KMS-11 (cell line): Measurements from ENCODE around the gene CDC25A.

Experiments
- H2AFZ ChIP-seq: fragments of 200-600 bp; sonication (generic); 2 replicates; pipeline ENCODE4 v1.6.1; 2016; ENCODE audit warnings: antibody characterized with exemption, mixed run types, low read depth
- H3K27ac ChIP-seq: fragments of 200-600 bp; sonication (generic); 2 replicates; pipeline ENCODE4 v1.6.1; 2016; ENCODE audit warnings: mild to moderate bottlenecking, mixed run types
- H3K27me3 ChIP-seq: fragments of 200-600 bp; sonication (generic); 2 replicates; pipeline ENCODE4 v1.6.1; 2017; ENCODE audit warnings: mild to moderate bottlenecking, low read depth, mixed run types, moderate library complexity; ENCODE audit not compliant: insufficient read depth
- H3K36me3 ChIP-seq: fragments of 200-600 bp; sonication (generic); 2 replicates; pipeline ENCODE4 v1.6.1; 2017; ENCODE audit warnings: mild to moderate bottlenecking, mixed run types; ENCODE audit not compliant: insufficient read depth
- H3K4me1 ChIP-seq: fragments of 200-600 bp; sonication (generic); 2 replicates; pipeline ENCODE4 v1.6.1; 2016; ENCODE audit warnings: mild to moderate bottlenecking, low read depth, mixed run types; ENCODE audit not compliant: poor library complexity, severe bottlenecking
- H3K4me2 ChIP-seq: fragments of 200-600 bp; sonication (generic); 2 replicates; pipeline ENCODE4 v1.7.0; 2016; ENCODE audit warnings: mild to moderate bottlenecking, mixed run types
- H3K4me3 ChIP-seq: fragments of 200-600 bp; sonication (generic); IDR thresholded peaks from 2 replicates; pipeline ENCODE4 v1.6.1; 2017; ENCODE audit warnings: low read depth, low read length, mixed read lengths; ENCODE audit not compliant: insufficient read depth
- H3K79me2 ChIP-seq: fragments of 200-600 bp; sonication (generic); 2 replicates; pipeline ENCODE4 v1.6.1; 2016; ENCODE audit warnings: low read depth, mixed run types; ENCODE audit not compliant: insufficient read depth
- H3K9ac ChIP-seq: fragments of 200-600 bp; sonication (generic); 2 replicates; pipeline ENCODE4 v1.6.1; 2016; ENCODE audit warnings: mild to moderate bottlenecking, mixed run types
- H4K20me1 ChIP-seq: fragments of 200-600 bp; sonication (generic); 2 replicates; pipeline ENCODE4 v1.6.1; 2016; ENCODE audit warnings: mild to moderate bottlenecking, mixed run types; ENCODE audit not compliant: insufficient read depth
- TF ChIP-seq, protein P1 (sequence below): fragments of 200-600 bp; sonication (generic); conservative IDR thresholded peaks from 2 replicates; pipeline ENCODE4 v1.6.1; 2017; ENCODE audit warnings: low read depth, mild to moderate bottlenecking, antibody characterized with exemption, low read length, moderate library complexity, mixed read lengths

CDC25A gene

GRCh38 chr3:48188266-48189201 is at the start of gene CDC25A:
Gene CDC25A, minus strand, starts transcription at chr3:48188417. Its CDS starts 470 bp downstream, at chr3:48187947.
- Histone ChIP-seq H3K4me2 (peak within 1 kb of the TSS; percentile 42; the same call in 1 of the 2 replicates), H3K27me3 (no peaks in the 10 kb centered on the region), H3K9ac (peak within 1 kb of the TSS; percentile 73; the same call in 1 of the 2 replicates), H3K36me3 (peaks cover 4% of the 10 kb centered on the region; the same call in 1 of the 2 replicates), H3K4me3 (no peak within 1 kb of the TSS), H4K20me1 (no peaks in the 10 kb centered on the region), H2AFZ (peak within 1 kb of the TSS; percentile 88), H3K4me1 (peaks cover 12% of the 10 kb centered on the region), H3K79me2 (peaks cover 39% of the 10 kb centered on the region), H3K27ac (peak within 1 kb of the TSS; percentile 51)
- TF ChIP-seq, protein P1, sequence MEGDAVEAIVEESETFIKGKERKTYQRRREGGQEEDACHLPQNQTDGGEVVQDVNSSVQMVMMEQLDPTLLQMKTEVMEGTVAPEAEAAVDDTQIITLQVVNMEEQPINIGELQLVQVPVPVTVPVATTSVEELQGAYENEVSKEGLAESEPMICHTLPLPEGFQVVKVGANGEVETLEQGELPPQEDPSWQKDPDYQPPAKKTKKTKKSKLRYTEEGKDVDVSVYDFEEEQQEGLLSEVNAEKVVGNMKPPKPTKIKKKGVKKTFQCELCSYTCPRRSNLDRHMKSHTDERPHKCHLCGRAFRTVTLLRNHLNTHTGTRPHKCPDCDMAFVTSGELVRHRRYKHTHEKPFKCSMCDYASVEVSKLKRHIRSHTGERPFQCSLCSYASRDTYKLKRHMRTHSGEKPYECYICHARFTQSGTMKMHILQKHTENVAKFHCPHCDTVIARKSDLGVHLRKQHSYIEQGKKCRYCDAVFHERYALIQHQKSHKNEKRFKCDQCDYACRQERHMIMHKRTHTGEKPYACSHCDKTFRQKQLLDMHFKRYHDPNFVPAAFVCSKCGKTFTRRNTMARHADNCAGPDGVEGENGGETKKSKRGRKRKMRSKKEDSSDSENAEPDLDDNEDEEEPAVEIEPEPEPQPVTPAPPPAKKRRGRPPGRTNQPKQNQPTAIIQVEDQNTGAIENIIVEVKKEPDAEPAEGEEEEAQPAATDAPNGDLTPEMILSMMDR = no peak

DNA sequence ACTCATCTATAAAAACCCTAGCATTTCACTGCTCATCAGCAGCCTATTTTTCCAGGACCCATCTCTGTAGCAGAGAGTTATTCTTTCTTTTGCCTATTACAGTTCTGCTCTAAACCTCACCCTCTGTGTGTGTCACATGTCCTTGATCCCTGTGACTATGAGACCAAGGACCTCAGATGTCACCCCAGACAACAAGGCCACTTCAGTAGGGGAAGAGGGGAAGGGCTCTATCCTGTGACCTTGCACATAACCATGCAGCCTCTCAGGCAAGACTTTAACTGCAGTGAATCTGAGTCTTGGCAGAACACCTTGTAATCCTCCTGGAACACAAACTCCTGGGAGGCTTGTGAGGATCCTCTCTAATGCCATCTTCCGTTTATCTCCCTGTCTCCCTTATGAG is 48.3 kb upstream of the CDC25A start:
- H3K4me3 ChIP-seq = no peak overlapping the region
- no peak overlapping the region for H3K4me2 ChIP-seq
- no peaks in the 10 kb centered on the region for H3K4me1 ChIP-seq
- TF ChIP-seq, protein P1 = no peak
- H3K9ac ChIP-seq = no peak overlapping the region
- no peaks in the 10 kb centered on the region for H4K20me1 ChIP-seq
- H3K36me3 ChIP-seq = no peaks in the 10 kb centered on the region
- H3K27me3 ChIP-seq = no peaks in the 10 kb centered on the region
- H3K79me2 ChIP-seq = no peaks in the 10 kb centered on the region
- no peak overlapping the region for H2AFZ ChIP-seq
- H3K27ac ChIP-seq = no peak overlapping the region

DNA sequence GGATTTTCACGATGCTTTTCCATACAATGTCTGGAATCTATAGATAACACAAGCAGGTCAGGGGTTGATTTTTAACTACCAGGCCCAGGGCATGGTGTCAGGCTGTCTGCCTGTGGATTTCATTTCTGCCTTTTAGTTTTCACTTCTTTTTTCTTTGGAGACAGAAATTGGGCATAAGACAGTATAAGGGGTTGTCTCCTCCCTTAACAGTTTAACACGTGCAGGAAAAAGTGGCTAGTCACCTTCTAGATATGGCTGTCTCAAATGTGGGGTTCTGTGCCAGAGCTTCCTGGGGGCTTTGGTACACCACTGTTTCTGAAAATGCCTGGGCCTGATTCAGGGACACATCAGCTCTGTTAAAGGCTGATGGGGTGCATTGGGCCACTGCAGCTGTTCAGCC is 45.3 kb upstream of the CDC25A start:
- Histone ChIP-seq H3K4me1 (no peaks in the 10 kb centered on the region), H3K27me3 (no peaks in the 10 kb centered on the region), H4K20me1 (no peaks in the 10 kb centered on the region), H3K9ac (no peak overlapping the region), H3K79me2 (no peaks in the 10 kb centered on the region), H3K4me3 (no peak overlapping the region), H3K27ac (no peak overlapping the region), H3K4me2 (no peak overlapping the region), H3K36me3 (no peaks in the 10 kb centered on the region), H2AFZ (no peak overlapping the region)
- TF ChIP-seq, protein P1 = no peak

- H3K36me3 ChIP-seq = no peaks in the 10 kb centered on the region
- H3K27me3 ChIP-seq = no peaks in the 10 kb centered on the region
- no peak overlapping the region for H3K4me3 ChIP-seq
- H3K79me2 ChIP-seq = no peaks in the 10 kb centered on the region
- H3K27ac ChIP-seq = no peak overlapping the region
- no peak overlapping the region for H3K9ac ChIP-seq
- TF ChIP-seq, protein P1 = peak; percentile 36
- no peaks in the 10 kb centered on the region for H3K4me1 ChIP-seq
- H2AFZ ChIP-seq = peak overlapping the region; percentile 39; the same call in 1 of the 2 replicates
- no peaks in the 10 kb centered on the region for H4K20me1 ChIP-seq
- no peak overlapping the region for H3K4me2 ChIP-seq
These were observed 44.5 kb upstream of the CDC25A start for GRCh38 chr3:48232734-48233133.
